IMR-90 (cell line): ENCODE measurements around the gene LMBR1L.

Source experiments
- CEBPB ChIP-seq: IDR thresholded peaks from 2 replicates; pipeline ENCODE4 v1.6.1; 2012; ENCODE audit warnings: low read depth, low read length, improper control_type of control experiment
- CHD1 ChIP-seq: IDR thresholded peaks from 2 replicates; pipeline ENCODE4 v1.6.1; 2012; ENCODE audit warnings: low read depth, low read length, improper control_type of control experiment
- CTCF ChIP-seq: conservative IDR thresholded peaks from 2 replicates; pipeline ENCODE4 v1.5.1; 2012; ENCODE audit warnings: mild to moderate bottlenecking, low read depth, low read length, improper control_type of control experiment
- FOS ChIP-seq: fragments of 150-350 bp; IDR thresholded peaks from 2 replicates; pipeline ENCODE4 v1.6.1; 2016; ENCODE audit warnings: low read depth, low read length
- MAFK ChIP-seq: IDR thresholded peaks from 2 replicates; pipeline ENCODE4 v1.6.1; 2012; ENCODE audit warnings: low read depth, low read length, improper control_type of control experiment
- MXI1 ChIP-seq: IDR thresholded peaks from 2 replicates; pipeline ENCODE4 v1.6.1; 2012; ENCODE audit warnings: low read depth, mild to moderate bottlenecking, low read length, moderate library complexity, borderline replicate concordance
- POLR2A ChIP-seq: IDR thresholded peaks from 2 replicates; pipeline ENCODE4 v1.6.1; 2012; ENCODE audit warnings: mild to moderate bottlenecking, low read depth, low read length
- RAD21 ChIP-seq: IDR thresholded peaks from 2 replicates; pipeline ENCODE4 v1.6.1; 2012; ENCODE audit warnings: low read length, improper control_type of control experiment
- RFX5 ChIP-seq: IDR thresholded peaks from 2 replicates; pipeline ENCODE4 v1.8.0; 2012; ENCODE audit warnings: low read depth, mild to moderate bottlenecking, low read length, moderate library complexity
- SMC3 ChIP-seq: fragments of 150-350 bp; IDR thresholded peaks from 2 replicates; pipeline ENCODE4 v1.6.1; 2016; ENCODE audit warnings: low read depth, mild to moderate bottlenecking, antibody characterized with exemption, low read length, moderate library complexity
- USF2 ChIP-seq: fragments of 150-350 bp; IDR thresholded peaks from 2 replicates; pipeline ENCODE4 v1.6.1; 2017; ENCODE audit warnings: mild to moderate bottlenecking, antibody characterized with exemption, low read length, low read depth

GRCh38 chr12:49069507-49070346, 40.9 kb downstream of the LMBR1L start, which contains the start of gene RHEBL1:
- TF ChIP-seq CTCF: 0 out of 2 replicates have a peak, but pooled peaks have one; percentile 10
- TF ChIP-seq POLR2A: no peak
- TF ChIP-seq MXI1: peak; percentile 88
- peak; percentile 95 for TF ChIP-seq USF2
- no peak for TF ChIP-seq SMC3
- TF ChIP-seq CHD1: no peak
- TF ChIP-seq MAFK: no peak
- TF ChIP-seq RFX5: no peak
- TF ChIP-seq CEBPB: peak; percentile 44; the same call in 1 of the 2 replicates
- no peak for TF ChIP-seq FOS
- no peak for TF ChIP-seq RAD21
